ENCODE data around the gene TRAPPC12. TPM values are rescaled to one million over a fixed set of nuclear protein-coding genes. Genes with fewer than 3 reads are reported as not detected.

The TRAPPC12 gene
- total and polyA plus RNA-seq, 9 donors = 64.1 to 143 (median 81.4) TPM

DNA sequence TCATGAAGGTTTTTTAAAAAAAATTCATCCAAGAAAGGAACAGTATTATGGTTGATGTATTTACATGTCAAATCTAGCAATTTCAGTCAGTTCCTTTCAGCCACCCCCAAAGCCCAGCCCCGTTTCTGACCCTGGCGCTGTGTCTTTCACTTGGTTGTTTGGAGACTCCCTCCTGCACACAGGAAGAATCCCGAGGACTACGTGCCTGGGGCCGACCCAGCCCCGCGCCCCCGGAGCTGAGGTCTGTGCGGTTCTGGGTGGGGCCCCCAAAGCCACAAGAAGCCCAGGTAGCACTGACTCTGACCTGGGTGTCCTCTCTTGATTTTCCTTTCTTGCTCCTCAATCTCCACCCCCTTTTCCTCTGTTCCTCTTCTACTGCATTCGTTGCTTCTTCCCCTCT, 49.1 kb downstream of the TRAPPC12 start:
- H3K4me3 ChIP-seq = no peak overlapping the region
- DNase-seq = no peak
- whole genome bisulfite sequencing, 3 donors = 87 to 91% (median 88%) methylated on average over 10 of the region's 10 CpGs
- H3K9me3 ChIP-seq = no peaks in the 10 kb centered on the region
- no peak overlapping the region for H3K27ac ChIP-seq
- H3K27me3 ChIP-seq = no peaks in the 10 kb centered on the region
- intact Hi-C loops (cut with DNase I) = loop anchor here in 2 of 4 donors (10.0 kb wide), 2 partner anchors 106 to 226 kb away; partner anchors contain the start of gene ALLC (in 1 of the 2)
- H3K4me1 ChIP-seq (ENCODE audit: insufficient read depth) = no peaks in the 10 kb centered on the region
- TF ChIP-seq EP300 (IDR thresholded peaks at IDR 0.05) (no peak), CTCF (IDR thresholded peaks at IDR 0.05) (no peak), POLR2A (IDR thresholded peaks at IDR 0.05) (no peak)
- no peaks in the 10 kb centered on the region for H3K36me3 ChIP-seq

DNA sequence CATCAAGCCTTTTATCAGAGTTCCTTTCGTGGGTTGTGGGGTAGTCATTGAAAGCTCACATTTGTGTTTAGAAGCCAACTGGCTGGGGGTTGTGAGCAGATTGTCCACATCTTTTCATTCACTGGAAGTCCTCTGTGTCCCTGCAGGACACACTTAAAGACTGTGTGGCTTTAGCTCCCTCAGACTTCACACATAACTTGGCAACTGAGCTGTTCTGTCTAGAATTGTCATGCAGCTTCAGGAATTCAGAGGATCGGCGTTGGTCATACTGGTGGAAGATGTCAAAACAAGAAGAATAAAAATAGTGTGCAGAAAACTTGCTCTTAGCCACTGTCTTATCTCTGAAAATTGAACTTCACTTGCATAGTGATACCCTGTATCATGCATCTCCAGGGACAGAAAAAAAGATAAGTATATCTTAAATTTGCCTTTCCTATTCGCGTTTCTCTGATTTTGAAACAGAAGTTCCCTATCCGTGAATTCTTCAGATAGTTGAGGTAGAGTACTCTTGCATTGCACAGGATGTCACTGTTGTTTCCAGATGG, 49.6 kb downstream of the TRAPPC12 start:
- Histone ChIP-seq H3K4me1 (ENCODE audit: insufficient read depth) (no peaks in the 10 kb centered on the region), H3K9me3 (no peaks in the 10 kb centered on the region), H3K27me3 (no peaks in the 10 kb centered on the region), H3K27ac (no peak overlapping the region), H3K36me3 (no peaks in the 10 kb centered on the region), H3K4me3 (no peak overlapping the region)
- 57 to 77% (median 58%) methylated on average over 6 of the region's 6 CpGs for WGBS, 3 donors
- intact Hi-C loops (cut with DNase I) = loop anchor here in 2 of 4 donors (10.0 kb wide), 2 partner anchors 106 to 226 kb away; partner anchors contain the start of gene ALLC (in 1 of the 2)
- DNase-seq = no peak
- TF ChIP-seq POLR2A (IDR thresholded peaks at IDR 0.05) (no peak), EP300 (IDR thresholded peaks at IDR 0.05) (no peak), CTCF (IDR thresholded peaks at IDR 0.05) (no peak)

DNA sequence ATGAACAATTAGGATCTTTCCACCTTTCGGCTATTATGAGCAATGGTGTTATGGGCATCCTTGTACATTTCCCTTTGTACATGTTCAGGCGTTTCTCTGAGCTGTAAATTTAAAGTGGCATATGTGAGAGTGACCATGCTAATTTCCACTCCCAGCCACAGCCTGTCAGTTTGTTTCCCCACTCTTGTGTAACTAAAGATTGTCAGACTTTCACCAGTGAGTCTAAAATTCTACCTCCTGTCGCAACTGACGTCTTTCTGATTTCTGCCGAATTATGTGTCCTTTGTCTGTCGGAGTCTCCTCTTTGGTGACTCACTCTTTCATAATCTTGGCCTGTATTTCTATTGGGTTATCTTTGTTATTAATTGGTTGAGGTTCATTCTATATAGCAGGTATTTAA, 50.7 kb downstream of the TRAPPC12 start:
- H3K4me1 ChIP-seq (ENCODE audit: insufficient read depth) = no peaks in the 10 kb centered on the region
- no peak overlapping the region for H3K4me3 ChIP-seq
- H3K27ac ChIP-seq = no peak overlapping the region
- no peaks in the 10 kb centered on the region for H3K27me3 ChIP-seq
- H3K9me3 ChIP-seq = no peaks in the 10 kb centered on the region
- intact Hi-C loops (cut with DNase I) = no loop called here
- no peaks in the 10 kb centered on the region for H3K36me3 ChIP-seq
- no peak for TF ChIP-seq EP300 (IDR thresholded peaks at IDR 0.05)
- TF ChIP-seq CTCF (IDR thresholded peaks at IDR 0.05) = no peak
- no peak for TF ChIP-seq POLR2A (IDR thresholded peaks at IDR 0.05)
- no peak for DNase-seq
- WGBS, 3 donors = 79 to 89% (median 89%) methylated on average over 6 of the region's 6 CpGs

DNA sequence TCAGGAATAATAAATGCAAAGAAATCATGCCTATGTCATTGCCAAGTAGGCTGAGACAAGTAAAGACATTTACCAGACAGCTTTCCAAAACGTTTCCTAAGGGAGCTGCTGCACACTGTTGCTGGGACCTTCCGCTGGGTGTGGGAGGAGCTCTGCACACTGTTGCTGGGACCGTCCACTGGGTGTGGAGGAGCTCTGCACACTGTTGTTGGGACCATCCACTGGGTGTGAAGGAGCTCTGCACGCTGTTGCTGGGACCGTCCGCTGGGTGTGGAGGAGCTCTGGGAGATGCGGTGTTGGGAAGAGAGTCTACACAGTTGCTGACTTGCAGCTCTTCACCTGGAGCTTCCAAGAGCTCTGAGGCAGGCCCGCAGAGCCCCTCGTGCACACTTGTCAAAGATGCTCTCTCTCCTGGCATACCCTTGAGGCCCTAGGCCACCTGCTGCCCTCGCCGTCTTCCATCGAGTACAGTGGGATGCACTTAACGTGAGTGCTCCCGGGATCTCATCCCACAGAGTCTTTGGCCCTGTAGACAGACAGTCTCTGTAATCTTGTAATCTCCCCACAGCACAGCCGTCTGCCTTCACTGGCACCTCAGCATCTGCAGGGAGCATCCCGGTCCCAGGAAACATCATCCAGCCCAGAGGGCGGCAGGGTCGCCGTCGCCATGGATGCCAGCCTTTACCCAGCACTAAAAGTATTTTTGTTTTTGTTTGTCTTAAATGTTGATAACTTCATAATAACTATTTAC, 51.4 kb downstream of the TRAPPC12 start:
- Histone ChIP-seq H3K9me3 (no peaks in the 10 kb centered on the region), H3K27ac (no peak overlapping the region), H3K36me3 (no peaks in the 10 kb centered on the region), H3K27me3 (no peaks in the 10 kb centered on the region), H3K4me3 (no peak overlapping the region), H3K4me1 (ENCODE audit: insufficient read depth) (no peaks in the 10 kb centered on the region)
- 83 to 84% (median 83%) methylated on average over 20 of the region's 20 CpGs for WGBS, 3 donors
- no peak for TF ChIP-seq CTCF (IDR thresholded peaks at IDR 0.05)
- no peak for TF ChIP-seq EP300 (IDR thresholded peaks at IDR 0.05)
- no peak for TF ChIP-seq POLR2A (IDR thresholded peaks at IDR 0.05)
- DNase-seq = no peak
- intact Hi-C loops (cut with DNase I) = no loop called here
